Measurements from ENCODE around the gene KIAA1549.

DNA sequence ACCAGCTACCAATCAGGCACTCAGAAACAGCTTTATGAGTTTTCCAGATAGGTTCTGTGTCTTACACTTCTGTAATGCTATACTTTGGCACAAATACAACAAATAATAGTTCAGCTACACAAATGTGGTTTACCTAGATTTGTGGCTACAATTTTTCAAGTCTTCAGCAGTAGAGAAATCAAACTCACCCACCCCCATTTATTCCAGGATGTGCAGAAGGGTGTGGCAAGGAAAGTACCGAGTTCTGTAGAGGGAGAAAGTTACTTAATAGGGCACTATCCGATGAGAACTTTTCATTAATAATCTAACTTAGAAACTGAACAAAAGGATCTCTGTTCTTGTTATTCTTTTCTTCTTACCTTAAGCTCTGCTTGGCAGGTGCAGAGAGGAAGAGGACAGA lies 152.9 kb downstream of the KIAA1549 start:
- TF ChIP-seq, protein P1, sequence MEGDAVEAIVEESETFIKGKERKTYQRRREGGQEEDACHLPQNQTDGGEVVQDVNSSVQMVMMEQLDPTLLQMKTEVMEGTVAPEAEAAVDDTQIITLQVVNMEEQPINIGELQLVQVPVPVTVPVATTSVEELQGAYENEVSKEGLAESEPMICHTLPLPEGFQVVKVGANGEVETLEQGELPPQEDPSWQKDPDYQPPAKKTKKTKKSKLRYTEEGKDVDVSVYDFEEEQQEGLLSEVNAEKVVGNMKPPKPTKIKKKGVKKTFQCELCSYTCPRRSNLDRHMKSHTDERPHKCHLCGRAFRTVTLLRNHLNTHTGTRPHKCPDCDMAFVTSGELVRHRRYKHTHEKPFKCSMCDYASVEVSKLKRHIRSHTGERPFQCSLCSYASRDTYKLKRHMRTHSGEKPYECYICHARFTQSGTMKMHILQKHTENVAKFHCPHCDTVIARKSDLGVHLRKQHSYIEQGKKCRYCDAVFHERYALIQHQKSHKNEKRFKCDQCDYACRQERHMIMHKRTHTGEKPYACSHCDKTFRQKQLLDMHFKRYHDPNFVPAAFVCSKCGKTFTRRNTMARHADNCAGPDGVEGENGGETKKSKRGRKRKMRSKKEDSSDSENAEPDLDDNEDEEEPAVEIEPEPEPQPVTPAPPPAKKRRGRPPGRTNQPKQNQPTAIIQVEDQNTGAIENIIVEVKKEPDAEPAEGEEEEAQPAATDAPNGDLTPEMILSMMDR (IDR thresholded peaks at IDR 0.05), result no peak
- no peak for TF ChIP-seq POLR2A (IDR thresholded peaks at IDR 0.05)

Measured in ovary (tissue), 3 donors.